Inflammatory macrophage treated with lipopolysaccharide for 1 hour (primary cell): Measurements from ENCODE around the gene NAPSA.
"Not testable (repeated sequence)": the region's sequence is repeated elsewhere in the genome, so short reads cannot be mapped to it uniquely, and the experiment has no call there.

ENCODE experiments used
- DNase-seq, 2 donors: peaks; one replicate each; pipeline ENCODE4 v3.0.0-alpha.2; 2020 to 2022

The NAPSA gene

GRCh38 chr19:50358483-50359327 is 6.7 kb downstream of the NAPSA start:
- DNase-seq: peak; percentile 48 to 73

DNA sequence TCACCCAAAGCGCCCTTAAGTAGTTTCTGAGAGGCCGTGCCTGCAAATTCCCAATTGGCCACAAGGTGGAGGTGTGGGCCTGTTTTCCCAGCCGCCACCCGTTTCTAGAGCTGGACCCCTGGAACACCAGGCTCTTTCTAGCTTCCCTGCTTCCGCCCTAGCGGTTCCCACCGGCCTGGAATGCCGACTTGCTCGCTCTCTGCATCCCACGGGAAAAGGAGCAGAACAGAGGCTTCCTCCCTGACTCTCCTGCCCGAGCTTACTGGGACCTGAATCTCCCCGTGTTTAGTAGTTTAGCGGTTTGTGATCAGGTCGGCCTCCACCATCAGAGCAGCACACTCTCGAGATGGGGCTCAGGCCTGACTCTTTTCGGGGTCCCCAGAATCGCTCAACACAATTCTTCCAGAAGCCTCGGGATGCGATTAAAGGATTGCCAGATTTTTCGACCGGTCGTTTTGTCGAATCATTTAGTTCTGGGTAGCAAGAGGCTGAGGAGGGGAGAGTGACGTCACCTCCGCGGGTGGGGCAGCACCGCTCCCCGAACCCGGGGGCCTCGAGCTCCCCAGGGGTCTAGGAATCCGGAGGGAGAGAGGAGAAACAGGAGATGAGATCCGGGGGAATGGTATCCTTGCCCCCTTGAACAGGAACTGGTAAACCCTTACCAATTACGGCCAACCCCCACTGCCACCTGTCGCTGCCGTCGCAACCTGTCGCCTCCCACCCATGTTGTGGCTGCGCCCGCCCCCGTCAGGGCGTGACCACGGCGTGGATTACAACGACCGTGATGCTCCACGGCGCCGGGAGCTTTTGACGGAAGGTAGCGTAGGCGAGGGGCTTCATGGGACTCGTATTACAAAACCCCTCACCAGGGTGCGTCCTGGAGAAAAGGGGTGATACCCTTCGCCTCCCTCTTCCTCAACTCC is 8.0 kb downstream of the NAPSA start:
- DNase-seq: peak; percentile 76 to 88

GRCh38 chr19:50356691-50357177 is 8.7 kb downstream of the NAPSA start:
- no peak for DNase-seq

- not testable (repeated sequence) for DNase-seq
Measured at GRCh38 chr19:50353487-50353880, 12.0 kb downstream of the NAPSA start.

GRCh38 chr19:50352242-50352641 is 13.2 kb downstream of the NAPSA start:
- no peak for DNase-seq

DNA sequence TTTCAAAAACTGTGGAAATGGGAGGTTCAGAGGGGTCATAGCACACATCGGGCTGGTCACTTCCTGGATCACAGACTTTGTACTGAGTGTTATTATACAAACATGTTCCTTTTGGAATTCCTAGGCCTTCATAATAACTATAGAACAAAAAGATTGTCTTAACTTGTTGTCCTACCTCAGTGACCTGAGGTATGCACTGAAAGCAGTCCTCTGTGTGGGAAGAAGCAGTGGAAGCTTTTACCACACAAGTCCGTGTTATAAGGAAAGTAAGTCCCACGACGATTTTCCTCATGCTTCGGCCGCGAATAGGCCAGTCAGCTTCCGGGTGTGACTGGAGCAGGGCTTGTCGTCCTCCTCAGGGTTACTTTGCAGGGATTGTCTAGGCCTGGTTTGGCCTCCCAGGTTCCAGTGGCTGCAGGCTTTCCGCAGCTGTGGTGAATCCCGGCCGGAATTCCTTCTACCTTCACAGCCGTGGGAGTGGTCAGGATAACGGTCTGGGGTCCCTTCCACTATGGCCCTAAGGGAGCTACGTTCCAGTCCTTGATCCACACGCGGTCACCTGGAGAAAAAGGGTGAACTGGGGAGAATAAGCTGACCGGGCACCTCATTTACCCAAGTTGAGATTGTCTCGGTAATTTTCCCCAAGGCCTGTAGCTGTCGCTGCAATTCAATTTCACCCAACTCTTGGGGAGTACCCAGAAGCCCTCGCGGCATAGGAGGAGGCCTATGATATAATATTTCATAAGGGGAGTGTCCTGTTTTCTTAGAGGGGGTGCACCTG is 16.0 kb downstream of the NAPSA start:
- no peak for DNase-seq

GRCh38 chr19:50347089-50347581 is 18.3 kb downstream of the NAPSA start:
- not testable (repeated sequence) for DNase-seq

DNA sequence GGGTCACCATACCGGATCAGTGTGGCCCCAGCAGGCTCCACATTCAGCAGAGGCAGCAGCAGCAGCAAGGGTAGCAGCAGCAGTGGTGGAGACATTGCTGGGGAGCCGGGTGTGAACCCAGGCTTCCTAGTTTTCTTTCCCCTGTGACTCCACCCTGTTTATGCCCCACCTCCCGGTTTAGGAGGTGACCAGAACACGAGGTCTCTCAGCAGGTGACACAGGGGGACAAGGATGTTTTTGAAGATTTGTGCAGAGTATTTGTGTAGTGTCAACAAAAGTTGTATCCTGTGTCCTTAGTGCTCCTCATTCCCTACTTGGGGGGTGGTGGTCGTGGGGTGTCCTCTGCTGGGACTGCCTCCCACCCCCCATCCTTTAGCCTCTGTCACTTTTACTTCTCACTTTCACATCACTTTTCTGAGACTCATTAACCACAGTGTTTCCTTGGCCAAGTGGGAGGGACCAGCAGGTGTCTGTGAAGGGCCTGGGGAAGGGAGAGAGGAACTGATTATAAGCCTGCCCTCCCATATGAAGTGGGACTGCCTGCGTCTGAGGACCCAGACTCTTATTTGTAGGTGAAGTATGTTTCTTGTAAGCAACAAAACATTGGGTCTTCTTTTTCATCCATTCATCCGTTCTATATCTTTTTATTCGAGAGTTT is 20.6 kb downstream of the NAPSA start:
- DNase-seq: no peak

- DNase-seq: peak; percentile 77 to 88
Measured at GRCh38 chr19:50341091-50341564, 24.3 kb downstream of the NAPSA start.

GRCh38 chr19:50340331-50340730 is 25.1 kb downstream of the NAPSA start:
- DNase-seq: peak in 1 of 2 donors; percentile 62

DNA sequence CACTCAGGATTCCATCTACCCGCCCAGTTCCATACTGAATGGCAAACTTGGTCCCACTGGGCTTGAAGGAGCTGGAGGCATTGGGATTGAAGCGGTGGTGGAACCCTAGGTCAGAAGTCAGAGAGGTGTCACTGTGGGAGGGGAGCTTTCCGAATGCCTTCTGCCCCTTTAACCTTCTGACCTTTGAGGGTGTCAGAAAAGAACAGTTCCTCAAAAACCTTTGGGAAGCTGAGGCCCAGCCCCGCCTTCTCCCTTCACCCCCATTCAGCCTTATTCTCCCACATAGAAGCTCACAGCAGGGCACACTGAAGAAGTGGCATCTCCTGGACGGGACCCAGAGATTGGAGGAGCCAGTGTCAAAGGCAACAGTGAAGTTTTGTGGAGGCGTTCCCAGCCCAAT is 28.4 kb downstream of the NAPSA start:
- peak in 1 of 2 donors; percentile 46 for DNase-seq

DNA sequence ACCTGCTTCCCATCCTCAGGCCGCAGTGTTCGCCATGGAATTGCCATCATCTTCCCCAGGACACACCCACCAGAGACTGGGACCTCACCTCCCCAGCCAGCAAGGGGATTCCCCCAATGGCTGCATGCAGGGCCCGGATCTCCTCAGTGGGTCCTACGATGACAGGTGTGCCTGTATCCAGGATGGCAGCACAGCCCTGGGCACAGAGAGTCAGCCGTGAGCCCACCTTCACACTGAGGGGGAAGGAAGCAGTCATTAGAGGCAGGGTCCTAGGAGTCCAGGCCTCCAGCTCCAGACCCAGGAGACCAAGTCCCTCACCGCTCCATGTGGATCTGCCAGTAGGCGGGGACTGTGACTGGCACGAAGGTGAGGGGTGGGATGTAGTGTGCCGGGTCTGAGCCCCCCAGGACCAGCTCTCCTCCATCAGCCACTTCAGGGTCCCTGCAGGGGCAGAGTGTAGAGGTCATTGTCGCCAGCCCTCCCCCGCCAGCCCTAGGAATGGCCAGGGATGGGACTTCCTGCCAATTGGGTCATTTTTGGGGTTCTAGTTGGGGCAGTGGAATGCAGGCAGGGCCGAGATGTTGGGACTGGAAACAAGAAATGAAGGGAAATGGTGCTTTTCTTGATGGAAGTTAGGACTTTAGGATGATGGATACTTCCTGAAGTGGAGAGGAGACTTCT is 30.6 kb downstream of the NAPSA start:
- DNase-seq: no peak

- DNase-seq: peak in 1 of 2 donors; percentile 92
Measured at GRCh38 chr19:50333737-50334617, 31.5 kb downstream of the NAPSA start.

DNA sequence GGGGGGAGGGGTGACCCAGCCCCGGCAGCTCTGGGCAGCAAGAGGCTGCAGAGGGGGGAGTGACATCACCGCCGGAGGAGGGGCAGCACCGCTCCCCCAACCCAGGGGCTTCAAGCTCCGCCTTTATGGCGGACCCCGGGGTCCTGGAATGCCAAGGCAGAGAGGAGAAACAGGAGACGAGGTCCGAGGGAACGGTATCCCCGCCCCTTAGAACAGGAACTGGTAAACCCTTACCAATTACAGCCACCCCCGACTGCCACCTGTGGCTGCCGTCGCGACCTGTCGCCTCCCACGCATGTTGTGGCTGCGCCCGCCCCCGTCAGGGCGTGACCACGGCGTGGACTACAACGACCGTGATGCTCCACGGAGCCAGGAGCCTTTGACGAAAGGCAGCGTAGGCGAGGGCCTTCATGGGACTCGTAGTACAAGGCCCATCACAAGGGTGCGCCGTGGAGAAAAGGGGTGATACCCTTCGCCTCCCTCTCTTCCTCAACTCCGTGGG is 32.2 kb downstream of the NAPSA start:
- DNase-seq: peak; percentile 92 to 94

DNA sequence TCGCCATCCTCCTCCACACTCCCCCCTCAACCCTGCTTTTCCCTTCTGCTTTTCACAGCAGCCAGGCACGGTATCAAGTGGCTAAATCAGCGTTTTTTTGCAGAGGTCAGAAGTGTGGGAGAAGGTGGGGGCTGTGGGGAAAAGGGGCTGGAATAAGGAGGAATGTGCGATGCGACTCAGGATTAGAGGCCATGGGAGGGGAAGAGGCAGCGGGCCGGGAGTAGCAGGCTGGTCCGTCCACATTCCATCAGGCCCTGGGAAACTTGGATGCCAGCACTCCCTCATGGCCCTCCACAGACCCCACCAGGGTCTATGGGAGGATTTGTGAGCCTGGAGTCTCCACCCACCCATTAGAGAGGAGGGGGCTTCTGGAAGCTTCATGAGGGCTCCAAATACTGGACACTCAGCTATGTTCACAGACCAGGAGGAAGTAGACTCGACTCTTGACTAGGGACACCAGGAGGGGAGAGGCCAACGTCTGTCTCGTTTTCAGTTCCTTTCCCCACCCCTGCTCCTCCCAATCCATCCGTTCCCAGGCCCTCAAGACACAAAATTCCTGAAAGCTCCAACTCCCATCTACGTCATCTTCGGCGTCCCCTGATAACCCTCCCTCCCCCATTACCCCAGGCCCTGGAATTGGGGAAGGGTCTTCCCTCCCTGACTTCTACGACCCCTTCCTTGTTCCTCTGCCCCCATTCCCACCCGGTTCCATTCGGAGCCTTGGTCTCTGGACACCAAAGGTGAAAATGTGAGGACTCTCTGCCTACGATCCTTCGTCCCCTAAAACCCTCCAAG is 33.0 kb downstream of the NAPSA start:
- peak in 1 of 2 donors; percentile 42 for DNase-seq

DNA sequence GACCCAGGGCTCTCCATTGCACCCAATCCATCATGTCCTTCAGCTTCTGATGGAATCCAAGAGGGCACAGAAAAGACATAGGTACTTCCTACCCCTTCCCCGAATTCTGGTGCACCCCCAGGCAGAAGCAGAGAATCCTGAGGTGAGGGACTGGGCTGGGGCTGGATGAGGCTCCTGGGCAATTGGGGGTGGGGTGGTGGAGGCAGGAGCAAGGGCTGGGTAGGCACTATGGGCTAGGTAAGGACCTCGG is 33.5 kb downstream of the NAPSA start:
- no peak for DNase-seq

- DNase-seq: no peak
Measured at GRCh38 chr19:50331221-50331993, 34.0 kb downstream of the NAPSA start.

DNA sequence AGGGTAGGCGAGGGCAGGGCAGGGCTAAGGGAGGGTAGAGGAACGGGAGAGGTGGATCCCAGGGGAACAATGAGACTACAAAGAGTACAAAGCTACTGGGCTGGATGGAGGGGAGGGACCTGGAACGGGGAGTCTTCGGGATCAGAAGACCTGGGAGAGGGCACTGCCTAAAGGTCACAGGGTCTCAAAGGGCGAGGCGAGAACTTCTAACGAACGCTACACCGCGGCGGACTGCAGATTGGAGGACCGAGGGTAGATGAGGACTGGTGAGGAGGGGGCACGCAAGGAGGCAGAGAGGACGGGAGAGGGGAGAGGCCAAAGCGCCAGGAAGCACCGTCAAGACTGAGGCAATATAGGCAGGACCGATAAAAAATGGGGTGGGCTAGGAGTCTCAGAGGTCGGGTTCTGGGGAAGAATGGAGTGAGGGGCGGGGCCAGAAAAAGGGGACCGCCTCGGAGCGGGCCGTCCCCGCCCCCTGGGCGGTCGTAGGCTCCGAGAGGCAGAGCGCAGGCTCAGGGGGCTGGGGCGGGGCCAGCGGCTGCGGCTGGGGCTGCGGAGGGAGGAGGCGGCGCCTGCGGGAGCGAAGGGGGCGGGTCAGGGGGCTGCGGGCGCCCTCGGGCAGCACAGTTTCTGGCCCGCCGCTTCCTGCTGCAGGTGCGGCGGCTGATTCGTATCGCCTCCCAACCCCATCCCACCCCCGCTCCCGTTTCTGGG is 34.9 kb downstream of the NAPSA start:
- peak; percentile 80 to 87 for DNase-seq
